IMR-90 (cell line): Measurements from ENCODE around the gene NAA35. TPM values are rescaled to one million over a fixed set of nuclear protein-coding genes. Genes with fewer than 3 reads are reported as not detected.
A peak's percentile ranks its signal among the peaks of the same experiment; 100 is the strongest.

Experiments used
- ATAC-seq: fragments of 200-7000 bp; cut with Tn5 transposase; 2 replicates; pipeline ENCODE4 v1.9.1; 2020; ENCODE audit warnings: low read depth, mild to moderate bottlenecking, moderate library complexity
- BruUV-seq: library from RNA; stranded (reverse); fragments of 400-500 nt; replicated peaks from 2 replicates; lab custom pipeline; 2021; lab: Mats Ljungman, UMichigan
- CTCF ChIA-PET: fragments of 300-600 bp; formaldehyde crosslinking; extraction: SDS; loops from one replicate; lab custom pipeline; 2021; ENCODE audit warnings: antibody characterized with exemption; lab: Yijun Ruan, JAX
- POLR2A ChIA-PET: fragments of 300-600 bp; sonication (Branson Sonifier 250); formaldehyde crosslinking; loops from one replicate; lab custom pipeline; 2022; ENCODE audit warnings: antibody characterized with exemption; ENCODE audit not compliant: unreplicated experiment; lab: Charles Lee
- DNase-seq: peaks from one replicate; pipeline ENCODE4 v3.0.0; 2013
- H2AFZ ChIP-seq: replicated peaks from 2 replicates; pipeline ENCODE3; 2013; ENCODE audit warnings: low read length, mild to moderate bottlenecking; ENCODE audit not compliant: poor library complexity
- H2AK5ac ChIP-seq: 2 replicates; pipeline ENCODE4 v1.6.1; 2013; ENCODE audit warnings: low read depth, low read length, inconsistent platforms
- H2AK9ac ChIP-seq: replicated peaks from 2 replicates; pipeline ENCODE3; 2013; ENCODE audit warnings: mild to moderate bottlenecking, low read depth, low read length, moderate library complexity; ENCODE audit not compliant: poor library complexity
- H2BK120ac ChIP-seq: 2 replicates; pipeline ENCODE4 v1.6.1; 2013; ENCODE audit warnings: low read depth, low read length, inconsistent platforms
- H2BK15ac ChIP-seq: 3 replicates; pipeline ENCODE4 v1.6.1; 2013; ENCODE audit warnings: low read depth, low read length, inconsistent platforms
- H2BK20ac ChIP-seq: 2 replicates; pipeline ENCODE4 v1.6.1; 2013; ENCODE audit warnings: low read depth, mild to moderate bottlenecking, inconsistent platforms, low read length, moderate library complexity
- H2BK5ac ChIP-seq: 2 replicates; pipeline ENCODE4 v1.6.1; 2013; ENCODE audit warnings: mild to moderate bottlenecking, low read depth, low read length, inconsistent platforms; ENCODE audit not compliant: poor library complexity, severe bottlenecking
- H3K14ac ChIP-seq: replicated peaks from 2 replicates; pipeline ENCODE4 v1.6.1; 2013; ENCODE audit warnings: low read depth, low read length, inconsistent platforms
- H3K18ac ChIP-seq: 2 replicates; pipeline ENCODE4 v1.6.1; 2013; ENCODE audit warnings: low read depth, low read length, control low read depth
- H3K23ac ChIP-seq: 2 replicates; pipeline ENCODE4 v1.6.1; 2013; ENCODE audit warnings: low read depth, low read length, inconsistent platforms
- H3K27ac ChIP-seq: 2 replicates; pipeline ENCODE4 v1.5.1; 2013; ENCODE audit warnings: mild to moderate bottlenecking, control low read depth, low read length; ENCODE audit not compliant: insufficient read depth
- H3K27me3 ChIP-seq: 2 replicates; pipeline ENCODE4 v1.6.1; 2013; ENCODE audit warnings: low read length; ENCODE audit not compliant: control insufficient read depth, insufficient read depth
- H3K36me3 ChIP-seq: 2 replicates; pipeline ENCODE4 v1.6.1; 2013; ENCODE audit warnings: low read length, mixed read lengths; ENCODE audit not compliant: control insufficient read depth, insufficient read depth
- H3K4ac ChIP-seq: 2 replicates; pipeline ENCODE4 v1.6.1; 2013; ENCODE audit warnings: low read depth, low read length, inconsistent platforms
- H3K4me1 ChIP-seq: 2 replicates; pipeline ENCODE4 v1.6.1; 2013; ENCODE audit warnings: low read length, mixed read lengths; ENCODE audit not compliant: control insufficient read depth, insufficient read depth
- H3K4me2 ChIP-seq: 2 replicates; pipeline ENCODE4 v1.6.1; 2013; ENCODE audit warnings: low read depth, mild to moderate bottlenecking, control low read depth, low read length, moderate library complexity
- H3K4me3 ChIP-seq: 2 replicates; pipeline ENCODE4 v1.5.1; 2013; ENCODE audit warnings: low read depth, mild to moderate bottlenecking, control low read depth, low read length, moderate library complexity; ENCODE audit not compliant: insufficient read depth
- H3K56ac ChIP-seq: 2 replicates; pipeline ENCODE4 v1.6.1; 2013; ENCODE audit warnings: low read length, inconsistent platforms; ENCODE audit not compliant: insufficient read depth; ENCODE audit errors: extremely low read depth
- H3K79me1 ChIP-seq, 2 experiments: 2 replicates each; pipeline ENCODE4 v1.6.1; 2013; ENCODE audit warnings: low read length in 2 of 2, inconsistent platforms in 1 of 2, low read depth in 1 of 2
- H3K9ac ChIP-seq: 2 replicates; pipeline ENCODE4 v1.6.1; 2013; ENCODE audit warnings: low read depth, low read length, control low read depth
- H3K9me1 ChIP-seq: 2 replicates; pipeline ENCODE4 v1.6.1; 2013; ENCODE audit warnings: low read length, inconsistent platforms; ENCODE audit not compliant: insufficient read depth
- H3K9me3 ChIP-seq: 2 replicates; pipeline ENCODE4 v1.6.1; 2013; ENCODE audit warnings: low read length; ENCODE audit not compliant: control insufficient read depth, insufficient read depth
- H4K20me1 ChIP-seq: 2 replicates; pipeline ENCODE4 v1.6.1; 2013; ENCODE audit warnings: low read length, inconsistent platforms; ENCODE audit not compliant: insufficient read depth
- H4K5ac ChIP-seq: 2 replicates; pipeline ENCODE4 v1.6.1; 2013; ENCODE audit warnings: mild to moderate bottlenecking, low read depth, low read length, control low read depth
- H4K8ac ChIP-seq, 2 experiments: 2 replicates each; pipeline ENCODE4 v1.6.1; 2013; ENCODE audit warnings: low read depth in 2 of 2, low read length in 2 of 2, control low read depth in 1 of 2, inconsistent platforms in 1 of 2
- H4K91ac ChIP-seq: 2 replicates; pipeline ENCODE4 v1.6.1; 2013; ENCODE audit warnings: low read depth, low read length, inconsistent platforms; ENCODE audit not compliant: insufficient read depth
- MAZ ChIP-seq: IDR thresholded peaks from 2 replicates; pipeline ENCODE4 v1.6.1; 2012; ENCODE audit warnings: low read depth, mild to moderate bottlenecking, low read length, improper control_type of control experiment, moderate library complexity, borderline replicate concordance
- RAD21 ChIP-seq: IDR thresholded peaks from 2 replicates; pipeline ENCODE4 v1.6.1; 2012; ENCODE audit warnings: low read length, improper control_type of control experiment
- RCOR1 ChIP-seq: IDR thresholded peaks from 2 replicates; pipeline ENCODE4 v1.6.1; 2012; ENCODE audit warnings: mild to moderate bottlenecking, low read length, improper control_type of control experiment; ENCODE audit not compliant: insufficient replicate concordance
- RFX5 ChIP-seq: IDR thresholded peaks from 2 replicates; pipeline ENCODE4 v1.8.0; 2012; ENCODE audit warnings: low read depth, mild to moderate bottlenecking, low read length, moderate library complexity
- USF2 ChIP-seq: fragments of 150-350 bp; IDR thresholded peaks from 2 replicates; pipeline ENCODE4 v1.6.1; 2017; ENCODE audit warnings: mild to moderate bottlenecking, antibody characterized with exemption, low read length, low read depth
- WGBS, 2 experiments: methylation state at CpG; one replicate each; pipeline versions ENCODE4 v1.1.5 to v1.1.7; 2013; ENCODE audit warnings: missing lambda C conversion rate in 2 of 2; ENCODE audit not compliant: insufficient read length in 1 of 2; ENCODE audit errors: extremely low coverage in 2 of 2; 5-methylcytosine and 5-hydroxymethylcytosine counted together
- dilution Hi-C: fragments of 300-500 bp; cut with HindIII; formaldehyde crosslinking; loops from one replicate; pipeline ENCODE4 v1.14.3; 2018; ENCODE audit warnings: low sequenced_read_pairs; ENCODE audit not compliant: unreplicated experiment
- in situ Hi-C: fragments of 300-500 bp; cut with MboI; formaldehyde crosslinking; loops from 3 replicates; pipeline ENCODE4 v1.14.3; 2019; ENCODE audit warnings: low sequenced_read_pairs, inconsistent platforms, mixed read lengths
- intact Hi-C: fragments of 100-400 bp; cut with micrococcal nuclease; formaldehyde crosslinking; loops from 2 replicates; pipeline ENCODE4 v1.10.0; 2022
- polyA plus RNA-seq, 3 experiments: library from polyadenylated mRNA; depleted of rRNA; stranded (reverse); fragments of >200 nt; gene quantifications; 2 replicates each; pipeline ENCODE4 v1.2.3, GENCODE V29; 2012; ENCODE audit warnings: low replicate concordance in 1 of 3
- total RNA-seq: library from RNA; depleted of rRNA; stranded (reverse); fragments of >200 nt; gene quantifications from 2 replicates; pipeline ENCODE4 v1.2.3, GENCODE V29; 2012

Gene NAA35
- total and polyA plus RNA-seq, 2 of the 4 experiments (the other 2 are of a cell fraction), result 13.1 to 16.5 TPM

- WGBS, 2 experiments, result 100% methylated on average over 2 of the region's 8 CpGs; no CpG with 5 or more reads in 1 of the 2 experiments
- BruUV-seq, result no TSS peak
- H2AK5ac ChIP-seq, result no peak overlapping the region
- peak overlapping the region; percentile 83 for H3K4me3 ChIP-seq
- peak overlapping the region; percentile 14 for H3K23ac ChIP-seq
- peak overlapping the region; percentile 76; the same call in 1 of the 2 replicates for H3K4ac ChIP-seq
- peaks cover 7% of the 10 kb centered on the region; the same call in 1 of the 2 replicates for H3K36me3 ChIP-seq
- dilution Hi-C loops, result no loop called here
- no peak overlapping the region for H2AK9ac ChIP-seq
- no peak overlapping the region for H4K91ac ChIP-seq
- no peaks in the 10 kb centered on the region for H3K4me1 ChIP-seq
- ATAC-seq (no peak), DNase-seq (no peak)
- H3K18ac ChIP-seq, result no peak overlapping the region
- intact Hi-C loops, result loop anchor here (5.0 kb wide), 1 partner anchor 340 kb away; the partner anchor contains the start of gene ISCA1
- ChIA-PET CTCF (no interaction called here), POLR2A (no interaction called here)
- 0 out of 2 replicates have a peak, but pooled peaks cover 2% of the 10 kb centered on the region for H3K9me1 ChIP-seq
- no peak for TF ChIP-seq MAZ
- TF ChIP-seq RAD21, result no peak
- no peak for TF ChIP-seq USF2
- no peak for TF ChIP-seq RFX5
- no peak for TF ChIP-seq RCOR1
- no peak overlapping the region for H3K27ac ChIP-seq
- H3K27me3 ChIP-seq, result no peaks in the 10 kb centered on the region
- no peak overlapping the region for H2BK120ac ChIP-seq
- H2BK15ac ChIP-seq, result no peak overlapping the region
- H2BK5ac ChIP-seq, result peak overlapping the region; percentile 87
- H4K20me1 ChIP-seq, result peaks cover 4% of the 10 kb centered on the region; the same call in 1 of the 2 replicates
- in situ Hi-C loops, result no loop called here
- peak overlapping the region; percentile 87 for H3K4me2 ChIP-seq
- H3K56ac ChIP-seq, result peak overlapping the region; percentile 25; the same call in 1 of the 2 replicates
- H4K8ac ChIP-seq, result peak overlapping the region in 1 of 2 experiments; percentile 75; a peak in 2 of 4 replicates
- peaks cover 19 to 32% of the 10 kb centered on the region in 2 experiments for H3K79me1 ChIP-seq
- H3K9ac ChIP-seq, result peak overlapping the region; percentile 67
- no peaks in the 10 kb centered on the region; the same call in 1 of the 2 replicates for H3K9me3 ChIP-seq
- H3K14ac ChIP-seq, result peak overlapping the region; percentile 87
- no peak overlapping the region; the same call in 1 of the 2 replicates for H4K5ac ChIP-seq
- no peak overlapping the region for H2BK20ac ChIP-seq
- H2AFZ ChIP-seq, result no peak overlapping the region
Measured at GRCh38 chr9:85941966-85942912, 1.3 kb downstream of the NAA35 start.
